Astrocyte of the hippocampus (primary cell): ENCODE measurements around the gene LDLRAD2.
"Not testable (repeated sequence)": the region's sequence is repeated elsewhere in the genome, so short reads cannot be mapped to it uniquely, and the experiment has no call there.

ENCODE experiments used
- DNase-seq: peaks from one replicate; pipeline ENCODE4 v3.0.0; 2011; ENCODE audit warnings: low read depth, low spot score

LDLRAD2 gene

DNA sequence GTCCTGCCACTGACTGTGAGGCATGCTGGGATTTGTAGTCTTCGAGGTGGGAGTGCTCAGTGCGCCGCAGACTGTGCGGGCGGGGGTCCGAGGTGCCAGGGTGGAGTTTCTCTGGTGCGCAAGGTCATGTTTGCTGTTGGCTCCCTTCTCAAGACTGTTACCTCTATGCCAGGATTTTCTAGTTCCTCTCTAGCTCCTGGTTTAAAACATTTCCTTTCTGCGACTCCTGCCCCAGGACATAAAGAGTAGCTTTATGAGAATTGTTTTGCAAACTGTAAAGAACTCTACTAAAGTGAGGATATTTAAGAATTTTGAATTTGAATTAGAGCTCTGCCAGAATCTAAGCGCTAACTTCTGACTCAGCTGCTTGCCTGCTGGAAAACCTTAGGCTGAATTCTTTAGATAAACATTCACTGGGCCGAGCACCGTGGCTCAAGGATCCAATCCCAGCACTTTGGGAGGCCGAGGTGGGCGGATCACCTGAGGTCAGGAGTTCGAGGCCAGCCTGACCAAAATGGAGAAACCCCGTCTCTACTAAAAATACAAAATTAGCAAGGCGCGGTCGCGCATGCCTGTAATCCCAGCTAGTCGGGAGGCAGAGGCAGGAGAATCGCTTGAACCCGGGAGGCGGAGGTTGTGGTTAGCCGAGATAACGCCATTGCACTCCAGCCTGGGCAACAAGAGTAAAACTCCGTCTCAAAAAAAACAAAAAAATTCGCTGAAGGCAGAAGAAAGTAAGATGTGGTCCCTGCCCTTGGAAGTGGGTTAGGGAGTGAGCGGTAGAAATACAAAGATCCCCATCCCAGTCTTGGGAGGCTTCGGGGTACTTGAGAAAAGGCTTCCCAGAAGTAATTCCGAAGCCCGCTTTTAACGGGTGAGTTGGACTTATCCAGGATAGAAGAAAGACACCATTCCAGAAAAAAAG is 28.1 kb upstream of the LDLRAD2 start:
- DNase-seq: peak; percentile 98

DNA sequence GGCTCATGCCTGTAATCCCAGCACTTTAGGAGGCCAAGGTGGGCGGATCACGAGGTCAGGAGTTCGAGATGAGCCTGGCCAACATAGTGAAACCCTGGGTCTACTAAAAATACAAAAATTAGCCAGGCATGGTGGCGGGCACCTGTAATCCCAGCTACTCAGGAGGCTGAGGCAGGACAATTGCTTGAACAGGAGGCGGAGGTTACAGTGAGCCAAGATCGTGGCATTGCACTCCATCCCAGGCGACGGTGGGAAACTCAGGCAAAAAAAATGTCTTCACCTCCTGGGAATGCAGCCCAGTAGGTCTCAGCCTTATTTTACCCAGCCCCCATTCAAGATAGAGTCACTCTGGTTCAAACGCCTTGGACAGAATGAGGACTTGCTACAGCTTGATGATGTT is 26.3 kb upstream of the LDLRAD2 start:
- DNase-seq: not testable (repeated sequence)

DNA sequence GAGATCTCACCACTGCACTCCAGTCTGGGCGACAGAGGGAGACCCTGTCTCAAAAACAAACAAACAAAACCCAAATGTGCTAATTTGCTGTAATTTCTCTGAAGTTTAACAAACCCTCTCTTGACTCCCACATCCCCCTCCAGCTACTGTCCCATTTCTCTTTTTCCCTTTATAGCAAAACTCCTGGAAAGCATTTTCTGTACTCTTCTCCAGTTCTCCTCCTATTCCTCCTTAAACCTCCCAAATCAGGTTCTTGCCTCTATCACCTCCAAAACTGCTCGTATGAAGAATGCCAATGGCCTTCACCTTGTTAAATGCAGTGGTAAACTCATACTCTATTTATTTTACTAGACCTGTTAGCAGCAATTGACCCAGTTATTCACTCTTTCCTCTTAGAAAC is 25.4 kb upstream of the LDLRAD2 start:
- DNase-seq: no peak

DNA sequence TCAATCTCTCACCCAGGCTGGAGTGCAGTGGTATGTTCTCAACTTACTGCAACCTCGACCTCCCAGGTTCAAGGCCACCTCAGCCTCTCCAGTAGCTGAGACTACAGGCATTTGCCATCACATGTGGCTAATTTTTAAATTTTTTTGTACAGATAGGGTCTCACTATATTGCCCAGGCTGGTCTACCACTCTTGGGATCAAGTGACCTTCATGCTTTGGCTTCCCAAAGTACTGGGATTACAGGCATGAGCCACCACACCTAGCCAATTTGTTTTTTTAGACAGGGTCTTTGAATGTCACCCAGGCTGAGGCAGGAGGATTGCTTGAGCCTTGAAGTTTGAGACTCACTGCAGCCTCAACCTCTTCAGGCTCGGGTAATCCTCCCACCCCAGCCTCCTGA is 19.0 kb upstream of the LDLRAD2 start:
- DNase-seq: no peak

DNA sequence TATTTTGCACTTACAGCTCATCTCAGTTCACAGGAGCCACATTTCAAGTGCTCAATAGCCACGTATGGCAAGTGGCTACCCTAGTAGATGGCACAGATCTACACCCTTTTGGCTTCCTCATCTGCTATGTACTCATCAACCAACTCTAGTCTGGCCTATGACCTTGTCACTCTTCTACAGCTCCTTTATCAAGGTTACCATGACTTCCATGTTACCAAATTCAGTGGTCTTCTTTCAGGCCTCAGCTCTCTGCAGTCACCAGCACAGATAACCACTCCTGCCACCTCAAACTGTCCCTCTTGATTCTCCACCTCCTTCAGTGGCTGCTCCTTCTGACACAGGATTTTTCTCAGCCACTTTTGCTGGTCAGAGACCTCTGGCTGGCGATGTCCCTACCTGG is 17.4 kb upstream of the LDLRAD2 start:
- DNase-seq: no peak

DNA sequence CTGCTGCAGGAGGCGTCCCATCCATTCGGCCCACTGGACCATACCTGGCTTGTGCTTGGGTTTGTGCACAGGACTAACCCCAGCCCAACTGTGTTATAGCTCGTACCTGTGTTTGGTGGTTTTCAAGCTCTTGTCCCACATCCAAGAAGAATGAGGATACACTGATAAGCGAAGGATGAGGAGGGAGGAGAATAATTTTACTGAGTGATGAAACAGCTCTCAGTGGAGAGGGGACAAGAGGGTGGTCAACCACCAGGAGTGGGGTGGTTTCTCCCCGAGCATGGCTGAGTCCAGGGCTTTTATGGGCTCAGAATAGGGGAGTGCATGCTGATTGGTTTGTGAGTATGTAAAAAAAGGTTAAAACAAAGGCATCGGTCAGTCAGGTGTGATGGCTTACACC is 17.0 kb upstream of the LDLRAD2 start:
- no peak for DNase-seq

DNA sequence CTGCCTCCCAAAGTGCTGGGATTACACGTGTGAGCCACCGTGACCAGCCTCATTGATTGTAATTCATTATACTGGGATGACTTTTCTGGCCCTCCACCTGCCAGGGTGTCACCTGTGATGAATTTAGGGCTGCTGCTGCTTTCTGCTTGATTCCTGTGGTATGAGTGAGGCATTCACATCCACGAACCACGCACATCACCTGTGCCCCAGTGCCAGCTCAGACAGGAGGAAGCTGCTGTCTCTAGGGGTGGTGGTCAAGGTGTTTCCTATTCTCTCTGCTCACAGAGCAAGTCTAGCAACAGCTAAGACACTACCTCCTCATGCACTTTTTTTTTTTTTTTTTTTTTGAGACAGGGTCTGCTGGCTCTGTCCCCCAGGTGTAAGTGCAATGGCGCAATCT is 12.3 kb upstream of the LDLRAD2 start:
- no peak for DNase-seq

DNA sequence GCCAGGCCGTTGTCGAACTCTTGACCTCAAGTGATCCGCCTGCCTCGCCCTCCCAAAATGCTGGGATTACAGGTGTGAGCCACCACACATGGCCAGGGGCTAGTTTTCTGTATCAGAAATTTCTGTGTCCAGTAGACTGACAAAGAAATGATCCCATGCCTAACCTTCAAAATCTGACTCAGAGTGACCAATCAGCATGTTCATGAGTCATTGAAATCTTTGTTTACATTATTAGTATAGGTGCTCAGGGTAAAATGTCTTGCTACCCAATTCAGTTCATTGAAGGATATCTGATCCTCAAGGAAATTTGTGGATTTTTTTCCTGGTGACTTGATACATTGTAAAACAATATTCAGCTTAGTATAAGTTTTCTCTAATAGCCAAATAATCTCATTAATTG is 11.0 kb upstream of the LDLRAD2 start:
- no peak for DNase-seq

DNA sequence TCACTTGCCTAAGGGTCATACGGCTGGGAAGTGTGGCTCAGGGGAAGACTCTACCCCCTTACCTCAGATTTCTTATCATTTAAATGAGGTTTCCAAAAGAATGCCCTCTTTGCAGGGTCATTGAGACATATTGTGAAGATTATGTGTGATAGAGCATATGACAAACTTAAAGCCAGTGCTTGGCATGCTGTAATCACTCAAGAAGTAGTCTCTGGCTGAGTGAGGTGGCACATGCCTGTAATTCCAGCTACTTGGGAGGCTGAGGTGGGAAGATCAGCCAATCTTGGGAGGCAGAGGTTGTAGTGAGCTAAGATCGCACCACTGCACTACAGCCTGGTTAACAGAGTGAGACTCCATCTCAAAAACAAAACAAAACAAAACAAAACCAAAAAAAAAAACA is 7.5 kb upstream of the LDLRAD2 start:
- peak; percentile 24 for DNase-seq

DNA sequence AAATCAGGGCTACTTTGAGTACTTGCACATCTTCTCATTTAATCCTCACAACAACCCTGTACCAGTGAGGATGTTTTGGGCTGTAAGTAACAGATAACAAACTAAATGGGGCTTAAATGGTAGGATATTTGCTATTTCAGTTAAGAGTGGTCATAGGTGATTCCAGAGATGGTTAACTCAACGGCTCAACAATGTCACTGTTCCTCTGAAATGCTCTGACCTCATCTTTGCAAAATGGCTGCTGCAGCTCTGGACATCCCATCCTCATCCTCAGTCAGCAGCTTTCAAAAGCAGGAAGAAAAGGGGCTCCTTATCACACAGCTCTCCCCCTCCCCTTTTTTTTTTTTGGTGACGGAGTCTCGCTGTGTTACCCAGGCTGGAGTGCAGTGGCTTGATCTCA is 1.5 kb downstream of the LDLRAD2 start:
- DNase-seq: no peak

DNA sequence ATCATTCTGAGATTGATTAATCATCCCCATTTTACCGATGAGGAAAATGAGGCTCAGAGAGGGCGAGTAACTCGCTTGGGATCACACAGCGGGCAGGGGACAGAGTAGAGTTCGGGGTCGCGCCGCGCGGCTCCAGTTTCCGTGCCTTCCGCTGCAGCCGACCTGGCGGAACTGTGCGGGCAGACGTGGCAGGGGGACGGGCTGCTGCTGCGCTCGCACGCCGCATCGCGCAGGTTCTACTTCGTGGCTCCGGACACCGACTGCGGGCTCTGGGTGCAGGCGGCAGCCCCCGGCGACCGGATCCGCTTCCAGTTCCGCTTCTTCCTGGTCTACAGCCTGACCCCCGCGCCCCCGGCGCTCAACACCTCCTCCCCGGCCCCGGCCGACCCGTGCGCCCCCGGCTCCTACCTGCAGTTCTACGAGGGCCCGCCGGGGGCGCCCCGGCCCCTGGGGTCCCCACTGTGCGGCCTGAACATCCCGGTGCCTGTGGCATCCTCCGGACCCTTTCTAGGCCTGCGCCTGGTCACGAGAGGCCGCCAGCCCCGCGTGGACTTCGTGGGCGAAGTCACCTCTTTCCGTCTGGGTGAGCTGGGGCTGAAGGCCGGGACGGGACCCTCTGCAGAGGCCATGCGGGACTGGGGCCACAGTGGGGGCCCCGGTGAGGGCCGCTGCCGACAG is 2.3 kb downstream of the LDLRAD2 start:
- peak; percentile 48 for DNase-seq

DNA sequence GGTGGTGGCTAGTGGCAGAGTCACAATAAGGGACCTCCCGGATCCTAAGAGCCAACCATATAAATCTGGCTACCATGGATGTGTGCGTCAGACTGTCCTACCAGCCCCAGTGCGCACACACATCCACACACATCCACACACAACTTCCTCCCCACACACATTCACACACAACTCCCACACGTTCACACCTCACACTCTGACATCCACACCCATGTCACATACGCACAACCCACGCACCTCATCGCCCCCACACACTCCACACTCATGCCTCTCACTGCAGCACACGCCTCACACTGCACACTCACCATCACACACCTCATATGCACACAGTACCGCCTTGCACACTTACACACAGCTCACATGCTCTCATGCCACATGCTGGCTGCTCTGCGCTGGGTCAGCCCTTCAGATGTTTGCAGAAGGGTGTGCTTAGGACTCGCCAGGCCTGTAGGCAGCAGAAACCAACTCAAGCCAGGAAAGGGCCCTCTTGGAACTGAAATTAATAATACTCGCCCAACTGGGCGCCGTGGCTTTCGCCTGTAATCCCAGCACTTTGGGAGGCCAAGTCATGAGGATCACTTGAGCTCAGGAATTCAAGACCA is 3.0 kb downstream of the LDLRAD2 start:
- no peak for DNase-seq

DNA sequence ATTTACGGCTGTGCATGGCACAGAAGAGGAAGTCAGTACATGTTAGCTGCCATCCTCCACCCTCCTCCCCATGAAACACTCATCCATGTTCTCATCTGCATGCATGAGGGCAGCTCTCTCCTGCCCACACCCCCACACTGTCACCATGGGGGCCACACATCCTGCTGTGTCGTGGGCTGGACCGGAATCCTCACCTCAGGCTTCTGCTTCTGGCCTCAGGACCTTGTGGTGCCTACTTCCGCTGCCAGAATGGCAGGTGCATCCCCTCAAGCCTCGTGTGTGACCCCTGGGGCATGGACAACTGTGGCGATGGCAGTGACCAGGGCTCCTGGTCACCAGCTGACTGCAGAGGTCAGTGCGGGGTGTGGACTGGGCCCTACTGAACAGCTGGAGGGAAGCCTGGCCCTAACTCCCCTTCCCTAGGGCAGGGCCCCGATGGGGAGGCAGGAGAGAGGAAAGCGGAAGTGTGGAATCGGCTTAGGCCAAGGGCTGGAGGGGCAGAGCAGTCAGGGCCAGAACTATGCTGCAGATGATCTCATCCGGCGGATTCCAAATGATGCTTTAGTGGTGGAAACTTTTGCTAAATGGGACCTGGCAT is 3.8 kb downstream of the LDLRAD2 start:
- DNase-seq: no peak

DNA sequence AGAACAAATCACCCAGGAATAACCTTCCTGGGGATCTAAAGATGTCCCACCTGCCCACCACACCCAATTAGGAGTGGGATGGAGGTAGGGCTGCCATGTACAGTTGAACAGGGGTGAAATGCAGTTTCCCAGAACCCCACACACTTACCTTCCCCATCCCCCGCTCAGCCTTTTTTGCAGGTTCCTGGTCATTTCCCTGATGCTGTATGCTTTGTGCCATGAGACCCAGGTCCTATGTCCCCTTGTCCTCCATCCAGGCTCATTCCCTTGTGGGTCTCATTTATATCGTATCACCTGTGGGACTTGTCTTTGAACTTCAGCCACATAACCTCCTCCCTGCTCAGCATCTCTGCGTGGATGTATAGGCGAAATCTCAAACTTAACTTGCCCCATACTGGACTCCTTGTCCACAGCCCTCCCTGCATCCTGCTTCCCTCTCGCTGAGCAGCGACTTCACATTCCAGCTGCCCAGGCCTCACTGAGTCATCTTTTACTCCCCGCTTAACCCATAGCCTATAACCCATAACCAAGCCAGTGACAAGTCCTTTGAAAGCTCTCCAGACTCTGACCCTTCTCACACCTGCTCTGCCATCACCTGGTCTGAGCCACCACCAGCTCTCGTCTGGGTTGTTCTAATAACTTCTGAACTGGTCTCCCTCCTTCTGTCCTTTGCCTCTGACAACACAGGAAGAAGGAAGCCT is 4.7 kb downstream of the LDLRAD2 start:
- peak; percentile 72 for DNase-seq

DNA sequence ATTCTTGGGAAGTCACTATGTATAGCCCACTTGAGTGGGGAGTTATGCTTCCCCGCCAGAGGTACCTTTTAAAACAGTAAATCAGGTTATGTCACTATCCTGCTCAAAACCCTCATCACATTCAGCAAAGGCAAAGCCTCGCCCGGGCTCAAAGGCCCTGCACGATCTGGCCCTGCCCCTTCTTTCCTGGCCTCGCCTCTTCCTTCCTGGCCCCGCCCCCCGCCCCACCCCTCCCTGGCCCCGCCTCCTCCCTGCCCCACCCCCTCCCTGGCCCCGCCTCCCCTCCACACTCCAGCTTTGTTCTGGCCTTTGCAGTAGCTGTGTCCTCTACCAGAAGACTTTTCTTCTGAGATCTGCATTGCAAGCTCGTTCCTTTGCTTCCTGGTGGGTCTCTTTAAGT is 6.6 kb downstream of the LDLRAD2 start:
- DNase-seq: peak; percentile 33

DNA sequence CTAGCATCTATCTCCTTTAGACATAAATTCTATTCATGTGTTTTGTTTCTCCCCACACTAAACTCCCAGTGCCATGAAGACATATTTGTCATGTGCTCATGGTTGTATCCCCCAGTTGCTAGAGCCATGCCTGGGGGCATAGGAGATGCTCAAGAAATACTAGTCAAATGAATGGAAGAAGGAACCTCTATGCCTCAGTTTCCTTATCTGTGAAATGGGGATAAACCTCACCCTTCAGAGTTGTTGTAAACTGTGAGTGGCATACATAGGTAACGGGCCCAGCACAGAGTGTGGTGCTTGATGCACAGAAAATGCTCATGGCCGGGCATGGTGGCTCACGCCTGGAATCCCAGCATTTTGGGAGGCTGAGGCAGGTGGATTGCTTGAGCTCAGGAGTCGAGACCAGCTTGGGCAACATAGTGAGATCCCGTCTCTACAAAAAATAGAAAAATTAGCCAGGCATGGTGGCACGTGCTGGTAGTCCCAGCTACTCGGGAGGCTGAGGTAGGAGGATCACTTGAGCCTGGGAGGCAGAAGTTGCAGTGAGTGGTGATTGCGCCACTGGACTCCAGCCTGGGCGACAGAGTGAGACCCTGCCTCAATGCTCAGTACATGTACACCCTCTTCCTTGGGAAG is 8.7 kb downstream of the LDLRAD2 start:
- DNase-seq: no peak

DNA sequence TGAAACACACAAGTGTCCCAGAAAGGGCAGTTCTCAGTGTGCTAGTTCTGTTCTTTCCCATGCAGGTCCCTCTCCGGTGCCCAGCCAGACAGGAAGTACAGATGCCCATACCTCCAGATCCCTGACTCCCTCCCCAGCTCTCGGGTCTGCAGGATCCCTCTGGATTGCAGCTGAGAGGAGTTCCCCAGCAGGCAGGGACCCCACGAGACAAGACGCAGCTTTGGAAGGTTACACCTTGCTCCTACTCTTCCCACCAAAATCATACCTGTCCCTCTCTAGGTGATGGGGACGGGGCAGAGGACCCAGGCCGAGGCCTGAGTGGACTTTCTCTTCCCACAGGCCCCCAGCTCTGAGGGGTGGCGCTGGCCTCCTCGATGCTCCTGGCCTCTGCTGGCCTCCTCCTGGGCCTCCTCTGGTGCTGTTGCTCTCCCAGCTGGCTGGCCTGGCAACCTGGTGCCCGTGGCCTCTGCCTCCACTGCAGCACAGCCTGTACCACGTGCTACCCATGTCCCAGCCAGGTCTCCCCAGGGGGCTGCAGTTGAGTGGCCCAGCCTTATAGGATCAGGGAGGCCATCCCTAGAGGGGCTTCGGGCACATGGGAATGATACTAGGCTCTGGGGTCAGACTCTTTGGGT is 9.4 kb downstream of the LDLRAD2 start:
- no peak for DNase-seq

DNA sequence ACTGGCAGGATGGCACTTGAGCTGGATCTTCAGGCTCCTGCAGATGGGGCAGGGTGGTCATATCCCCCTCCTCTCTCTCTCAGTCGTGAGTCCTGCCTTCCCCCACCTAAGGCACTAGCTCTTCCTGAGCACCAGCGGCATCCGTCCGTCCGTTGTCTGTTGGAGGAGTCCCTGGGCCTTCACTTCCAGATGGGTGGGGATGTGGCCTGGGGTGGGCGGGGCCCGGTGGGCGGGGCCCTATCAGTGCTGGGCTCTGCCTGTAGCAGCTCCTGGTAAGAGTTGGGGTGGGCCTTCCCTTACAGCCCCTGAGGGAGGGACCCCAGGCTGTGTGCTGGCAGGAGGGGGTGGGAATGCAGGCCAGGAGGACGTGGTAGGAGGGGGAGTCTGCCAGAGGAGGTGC is 10.3 kb downstream of the LDLRAD2 start:
- no peak for DNase-seq

DNA sequence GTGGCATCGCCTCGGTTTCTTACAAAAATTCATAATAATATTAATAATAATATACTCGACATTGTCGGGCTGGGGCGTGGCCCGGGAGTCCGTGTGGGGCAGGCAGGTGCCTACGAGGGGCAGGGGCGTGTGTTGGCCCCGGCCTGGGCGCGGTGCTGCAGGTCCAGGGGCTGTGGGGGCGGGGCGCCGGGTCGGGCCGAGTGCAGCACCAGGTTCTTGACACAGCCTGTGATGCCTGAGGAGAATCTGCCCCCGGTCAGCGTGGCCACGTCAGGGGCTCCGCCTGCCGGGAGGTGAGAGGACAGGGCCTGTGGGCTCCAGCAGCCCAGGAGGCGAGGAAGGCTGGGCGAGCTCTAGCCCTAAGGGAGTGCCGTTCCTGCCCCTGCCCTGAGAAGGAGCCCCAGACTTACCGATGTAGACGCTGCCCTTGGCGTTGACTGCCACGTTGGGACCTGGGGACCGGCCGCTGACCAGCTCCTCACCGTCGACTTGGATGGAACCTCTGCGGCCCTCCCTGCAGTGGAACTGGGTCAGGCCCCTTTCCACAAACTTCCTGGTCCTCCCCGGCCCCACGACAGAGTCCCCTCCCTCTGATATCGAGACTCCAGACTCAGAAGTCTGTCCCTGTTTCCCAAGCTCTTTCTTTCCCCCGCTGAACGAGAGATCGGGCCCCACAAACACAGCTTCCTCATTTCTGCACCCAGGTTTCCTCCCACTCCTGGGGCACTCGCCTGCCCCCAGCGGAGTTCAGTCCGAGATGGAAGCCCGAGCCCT is 11.3 kb downstream of the LDLRAD2 start:
- DNase-seq: no peak
